Measurements from ENCODE around the gene VSIG4.

Gene VSIG4

GRCh38 chrX:66024092-66024467, 15.8 kb downstream of the VSIG4 start:
- TF ChIP-seq CTCF (IDR thresholded peaks at IDR 0.05) (no peak), ZFX (IDR thresholded peaks at IDR 0.05; ENCODE audit: borderline replicate concordance) (no peak)
- no peak overlapping the region for H3K27ac ChIP-seq

- no peak overlapping the region for H3K27ac ChIP-seq
- TF ChIP-seq ZFX (IDR thresholded peaks at IDR 0.05; ENCODE audit: borderline replicate concordance) = no peak
- TF ChIP-seq CTCF (IDR thresholded peaks at IDR 0.05) = peak; percentile 19; the same call in 1 of the 2 replicates
These were observed 16.3 kb downstream of the VSIG4 start for GRCh38 chrX:66023385-66024091.

DNA sequence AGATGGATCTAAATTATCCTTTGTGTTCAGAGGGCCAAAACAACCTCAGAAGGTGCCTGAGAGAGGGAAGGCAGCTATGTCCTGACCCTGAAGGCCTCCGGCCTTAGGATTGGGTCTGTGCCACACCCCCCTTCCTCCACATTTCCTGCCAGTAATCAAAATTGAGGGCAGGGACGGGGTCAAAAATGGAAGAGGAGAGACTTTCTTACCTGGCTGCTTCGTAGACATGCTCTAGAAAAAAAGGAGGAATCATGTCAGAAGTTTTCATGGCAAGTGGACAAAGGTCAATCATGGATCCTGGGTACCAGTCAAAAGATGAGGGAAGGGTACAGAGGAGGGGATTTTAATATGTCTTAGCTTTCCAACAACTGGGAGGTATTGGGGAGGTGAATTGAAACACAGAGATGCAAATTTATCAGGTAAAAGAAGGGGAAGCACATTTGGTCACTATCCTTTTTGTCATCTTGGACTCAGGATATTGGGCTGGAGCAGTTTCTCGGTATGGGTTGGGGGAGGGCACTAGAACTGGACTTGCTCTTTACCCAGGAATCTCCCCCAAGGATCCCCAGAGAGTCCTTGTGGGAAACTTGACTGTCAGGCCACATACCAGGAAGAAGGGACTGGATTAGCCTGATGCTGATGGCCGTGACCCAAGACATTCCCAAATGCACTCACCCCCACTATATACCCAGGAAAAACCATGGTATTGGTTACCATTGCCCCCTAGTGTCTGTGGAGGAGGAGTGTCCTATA, 17.1 kb downstream of the VSIG4 start:
- no peak overlapping the region for H3K27ac ChIP-seq
- TF ChIP-seq CTCF (IDR thresholded peaks at IDR 0.05) (no peak), ZFX (IDR thresholded peaks at IDR 0.05; ENCODE audit: borderline replicate concordance) (no peak)

DNA sequence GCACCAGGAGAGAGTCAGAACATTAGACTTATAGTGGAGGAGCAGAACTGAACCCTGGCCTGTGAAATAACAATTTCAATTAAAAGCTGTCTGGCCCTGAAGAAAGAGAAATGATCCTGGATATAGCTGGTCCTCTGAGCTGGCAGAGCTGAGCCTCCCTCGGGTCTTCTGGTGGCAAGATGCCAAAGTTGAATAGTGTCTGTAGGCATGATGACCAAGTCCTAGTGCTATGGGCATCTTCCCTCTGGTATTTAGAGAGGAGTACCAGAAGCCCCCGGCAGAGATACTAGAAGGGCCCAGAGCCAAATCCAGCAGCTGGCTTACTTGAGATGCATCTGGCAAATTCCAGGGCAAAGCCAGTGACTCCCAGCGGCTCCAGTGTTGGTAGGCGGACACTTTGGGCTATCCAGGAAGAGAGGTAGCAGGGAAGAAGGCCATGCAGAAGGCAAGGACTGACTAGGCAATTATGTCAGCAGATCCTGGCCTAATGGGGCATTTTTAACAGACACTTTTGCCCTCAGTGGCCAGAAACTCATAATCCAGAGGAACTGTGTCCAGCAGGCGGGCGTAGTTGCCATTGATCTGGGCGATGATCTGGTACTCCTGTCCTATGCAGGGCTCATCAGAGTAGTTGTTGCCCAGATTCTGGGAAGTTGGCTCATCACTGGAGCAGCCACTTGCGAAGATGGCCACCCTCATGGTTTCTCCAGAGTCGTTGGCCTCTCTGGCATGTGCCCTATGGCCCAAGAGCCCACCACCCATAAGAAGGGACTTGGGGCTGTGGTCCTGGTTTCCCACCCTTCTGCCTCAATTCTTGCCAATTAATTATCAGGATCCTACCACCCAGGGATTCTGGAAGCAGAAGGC, 17.9 kb downstream of the VSIG4 start:
- no peak overlapping the region for H3K27ac ChIP-seq

GRCh38 chrX:66021401-66021764, 18.5 kb downstream of the VSIG4 start:
- no peak overlapping the region for H3K27ac ChIP-seq
- no peak for TF ChIP-seq CTCF (IDR thresholded peaks at IDR 0.05)
- no peak for TF ChIP-seq ZFX (IDR thresholded peaks at IDR 0.05; ENCODE audit: borderline replicate concordance)

More for the DNA sequence above, 17.9 kb downstream of the VSIG4 start:
- TF ChIP-seq CTCF (IDR thresholded peaks at IDR 0.05) = no peak
- TF ChIP-seq ZFX (IDR thresholded peaks at IDR 0.05; ENCODE audit: borderline replicate concordance) = no peak

DNA sequence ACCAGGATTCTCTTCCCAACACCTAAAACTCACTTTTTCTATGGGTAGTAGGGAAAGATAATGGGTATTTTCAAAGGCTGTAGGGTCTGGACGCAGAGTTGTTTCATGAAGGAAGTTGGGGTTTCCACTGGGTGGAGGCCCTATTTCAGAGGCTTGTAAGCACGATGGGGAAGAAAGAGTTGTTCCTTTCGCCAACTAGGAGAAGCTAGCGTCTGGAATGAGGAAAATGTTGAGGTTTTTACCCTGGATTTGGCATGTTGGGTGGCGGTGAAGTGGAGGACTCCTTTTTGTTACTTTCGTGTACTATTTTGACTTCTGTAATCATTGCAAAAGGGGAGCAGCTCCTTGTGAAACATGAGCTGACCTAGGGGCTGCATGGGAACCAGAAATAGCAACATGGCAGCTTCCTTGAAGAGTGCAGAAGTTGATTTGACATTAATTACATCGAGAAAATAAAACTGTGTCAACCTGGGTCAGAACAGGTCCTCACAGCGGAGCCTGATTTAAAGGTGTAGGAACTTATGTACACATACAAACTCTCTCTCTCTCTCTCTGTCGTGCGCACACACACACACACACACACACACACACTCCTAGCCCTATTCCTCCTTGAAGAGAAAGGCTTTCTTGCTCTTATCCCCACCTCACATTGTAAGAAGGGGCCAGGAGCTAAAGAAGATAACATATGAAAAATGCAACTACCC, 19.1 kb downstream of the VSIG4 start:
- H3K27ac ChIP-seq = no peak overlapping the region
- no peak for TF ChIP-seq CTCF (IDR thresholded peaks at IDR 0.05)
- TF ChIP-seq ZFX (IDR thresholded peaks at IDR 0.05; ENCODE audit: borderline replicate concordance) = no peak

Measured in 22Rv1 (cell line).